Measurements from ENCODE around the gene RNF150. TPM values are rescaled to one million over a fixed set of nuclear protein-coding genes. Genes with fewer than 3 reads are reported as not detected.

The RNF150 gene
- total RNA-seq, 4 donors from 2014 or later, result 0.65 to 4.8 (median 1.7) TPM

GRCh38 chr4:140963883-140964282 lies 169.4 kb downstream of the RNF150 start:
- WGBS, 2 donors, result 98% methylated on average over 1 of the region's 1 CpG
- no peak overlapping the region for H3K4me3 ChIP-seq (ENCODE audit: low read depth, poor library complexity, severe bottlenecking)
- intact Hi-C loops (cut with DNase I; ENCODE audit: low total_unique reads), result no loop called here
- no peak for TF ChIP-seq POLR2A (IDR thresholded peaks at IDR 0.05)
- DNase-seq (ENCODE audit: low spot score in 2 of 2), result no peak

- intact Hi-C loops (cut with DNase I; ENCODE audit: low total_unique reads), result no loop called here
- TF ChIP-seq POLR2A (IDR thresholded peaks at IDR 0.05) (no peak), CTCF (IDR thresholded peaks at IDR 0.05) (no peak)
- 49 to 50% methylated on average over 1 of the region's 1 CpG for WGBS, 2 donors
- H3K4me3 ChIP-seq (ENCODE audit: low read depth, poor library complexity, severe bottlenecking), result no peak overlapping the region
- no peak for DNase-seq (ENCODE audit: low spot score in 2 of 2)
Observed at GRCh38 chr4:140955641-140956040, 177.6 kb downstream of the RNF150 start.

GRCh38 chr4:140952717-140953116 lies 180.6 kb downstream of the RNF150 start:
- 77 to 82% methylated on average over 3 of the region's 3 CpGs for WGBS, 2 donors
- no peak for DNase-seq (ENCODE audit: low spot score in 2 of 2)
- no peak overlapping the region for H3K4me3 ChIP-seq (ENCODE audit: low read depth, poor library complexity, severe bottlenecking)
- TF ChIP-seq POLR2A (IDR thresholded peaks at IDR 0.05), result no peak
- TF ChIP-seq CTCF (IDR thresholded peaks at IDR 0.05), result no peak
- intact Hi-C loops (cut with DNase I; ENCODE audit: low total_unique reads), result no loop called here

GRCh38 chr4:140947506-140947905 lies 185.8 kb downstream of the RNF150 start:
- H3K4me3 ChIP-seq (ENCODE audit: low read depth, poor library complexity, severe bottlenecking), result no peak overlapping the region
- no peak for DNase-seq (ENCODE audit: low spot score in 2 of 2)
- 39 to 52% methylated on average over 7 of the region's 7 CpGs for WGBS, 2 donors
- no peak for TF ChIP-seq CTCF (IDR thresholded peaks at IDR 0.05)
- no peak for TF ChIP-seq POLR2A (IDR thresholded peaks at IDR 0.05)
- intact Hi-C loops (cut with DNase I; ENCODE audit: low total_unique reads), result no loop called here

GRCh38 chr4:140945106-140945505 lies 188.2 kb downstream of the RNF150 start:
- intact Hi-C loops (cut with DNase I; ENCODE audit: low total_unique reads), result no loop called here
- 68 to 71% methylated on average over 2 of the region's 2 CpGs for WGBS, 2 donors
- no peak overlapping the region for H3K4me3 ChIP-seq (ENCODE audit: low read depth, poor library complexity, severe bottlenecking)
- TF ChIP-seq CTCF (IDR thresholded peaks at IDR 0.05) (no peak), POLR2A (IDR thresholded peaks at IDR 0.05) (no peak)
- DNase-seq (ENCODE audit: low spot score in 2 of 2), result no peak

GRCh38 chr4:140944572-140944971 lies 188.7 kb downstream of the RNF150 start:
- no peak for DNase-seq (ENCODE audit: low spot score in 2 of 2)
- H3K4me3 ChIP-seq (ENCODE audit: low read depth, poor library complexity, severe bottlenecking), result no peak overlapping the region
- intact Hi-C loops (cut with DNase I; ENCODE audit: low total_unique reads), result no loop called here
- 49 to 52% methylated on average over 2 of the region's 2 CpGs for WGBS, 2 donors
- TF ChIP-seq CTCF (IDR thresholded peaks at IDR 0.05), result no peak
- TF ChIP-seq POLR2A (IDR thresholded peaks at IDR 0.05), result no peak
